PC-3 (cell line): Measurements from ENCODE around the gene RNF157. TPM values are rescaled to one million over a fixed set of nuclear protein-coding genes. Genes with fewer than 3 reads are reported as not detected.
A peak's percentile ranks its signal among the peaks of the same experiment; 100 is the strongest.

Source experiments
- ATAC-seq: fragments of 200-7000 bp; cut with Tn5 transposase; 2 replicates; pipeline ENCODE4 v1.9.1; 2020; ENCODE audit warnings: mild to moderate bottlenecking, moderate library complexity
- BruUV-seq: library from RNA; stranded (reverse); fragments of 400-500 nt; replicated peaks from 2 replicates; lab custom pipeline; 2021; lab: Mats Ljungman, UMichigan
- CTCF ChIA-PET: fragments of 300-600 bp; sonication (Branson Sonifier 250); formaldehyde crosslinking; loops from one replicate; lab custom pipeline; 2022; ENCODE audit warnings: antibody characterized with exemption; lab: Charles Lee
- POLR2A ChIA-PET: fragments of 300-600 bp; sonication (Branson Sonifier 250); formaldehyde crosslinking; loops from one replicate; lab custom pipeline; 2022; ENCODE audit warnings: antibody characterized with exemption; ENCODE audit not compliant: unreplicated experiment; lab: Charles Lee
- DNase-seq: peaks from one replicate; pipeline ENCODE4 v3.0.0-alpha.2; 2015
- H2AFZ ChIP-seq: fragments of 300-600 bp; sonication (generic); 2 replicates; pipeline ENCODE4 v1.6.0; 2016; ENCODE audit warnings: antibody characterized with exemption, low read length
- H3F3A ChIP-seq: fragments of 300-600 bp; sonication (generic); one replicate; pipeline ENCODE4 v1.6.0; 2017; ENCODE audit warnings: antibody characterized with exemption, low read length, control low read depth, mild to moderate bottlenecking; ENCODE audit not compliant: unreplicated experiment
- H3K27ac ChIP-seq: fragments of 300-600 bp; sonication (generic); 2 replicates; pipeline ENCODE4 v1.5.1; 2016; ENCODE audit warnings: mild to moderate bottlenecking, low read length
- H3K27me3 ChIP-seq: fragments of 300-600 bp; sonication (generic); 2 replicates; pipeline ENCODE4 v1.6.1; 2016; ENCODE audit warnings: low read length, mixed read lengths
- H3K36me3 ChIP-seq: fragments of 300-600 bp; sonication (generic); 2 replicates; pipeline ENCODE4 v1.6.1; 2016; ENCODE audit warnings: low read depth, mixed run types, low read length, mixed read lengths
- H3K4me1 ChIP-seq: fragments of 300-600 bp; sonication (generic); 2 replicates; pipeline ENCODE4 v1.5.1; 2016; ENCODE audit warnings: low read length; ENCODE audit not compliant: insufficient read depth
- H3K4me2 ChIP-seq: fragments of 300-600 bp; sonication (generic); 2 replicates; pipeline ENCODE4 v1.6.0; 2016; ENCODE audit warnings: low read length
- H3K4me3 ChIP-seq: fragments of 300-600 bp; sonication (generic); 2 replicates; pipeline ENCODE4 v1.5.1; 2016; ENCODE audit warnings: mild to moderate bottlenecking, low read length, mixed read lengths
- H3K79me2 ChIP-seq: fragments of 300-600 bp; sonication (generic); 2 replicates; pipeline ENCODE4 v1.6.1; 2017; ENCODE audit warnings: low read length, mixed read lengths
- H3K9ac ChIP-seq: fragments of 300-600 bp; sonication (generic); 2 replicates; pipeline ENCODE4 v1.6.0; 2016; ENCODE audit warnings: mild to moderate bottlenecking, low read length
- H3K9me2 ChIP-seq: fragments of 300-600 bp; sonication (generic); replicated peaks from 2 replicates; pipeline ENCODE4 v1.6.1; 2016; ENCODE audit warnings: mixed run types, low read length, mixed read lengths
- H3K9me3 ChIP-seq: fragments of 300-600 bp; sonication (generic); 2 replicates; pipeline ENCODE4 v1.6.1; 2016; ENCODE audit warnings: low read length, mixed read lengths
- H4K20me1 ChIP-seq: fragments of 300-600 bp; sonication (generic); 2 replicates; pipeline ENCODE4 v1.6.1; 2016; ENCODE audit warnings: low read length, mixed read lengths
- CTCF ChIP-seq: fragments of 300-600 bp; sonication (generic); conservative IDR thresholded peaks from 2 replicates; pipeline ENCODE4 v1.5.1; 2017; ENCODE audit warnings: antibody characterized with exemption, low read depth, mild to moderate bottlenecking, low read length
- EZH2 ChIP-seq: fragments of 300-600 bp; sonication (generic); IDR thresholded peaks from one replicate; pipeline ENCODE4 v1.6.1; 2017; ENCODE audit warnings: antibody characterized with exemption, mild to moderate bottlenecking, low read length; ENCODE audit not compliant: unreplicated experiment
- EZH2phosphoT487 ChIP-seq: fragments of 300-600 bp; sonication (generic); IDR thresholded peaks from 2 replicates; pipeline ENCODE4 v1.6.1; 2018; ENCODE audit warnings: mild to moderate bottlenecking, antibody characterized with exemption, low read length, borderline replicate concordance
- intact Hi-C: fragments of 100-400 bp; cut with micrococcal nuclease; formaldehyde crosslinking; loops from 2 replicates; pipeline ENCODE4 v1.9.0; 2023
- total RNA-seq: library from RNA; depleted of rRNA; stranded (reverse); fragments of >200 nt; gene quantifications from 2 replicates; pipeline ENCODE4 v1.2.3, GENCODE V29; 2014

The RNF157 gene
- total RNA-seq, 1 experiment from 2014 or later, result 7.4 TPM

GRCh38 chr17:76179496-76180467 lies 60.5 kb downstream of the RNF157 start:
- Histone ChIP-seq H3K36me3 (no peaks in the 10 kb centered on the region), H3K27me3 (no peaks in the 10 kb centered on the region), H3K9ac (no peak overlapping the region), H3K9me3 (no peaks in the 10 kb centered on the region), H3F3A (no peaks in the 10 kb centered on the region), H3K27ac (no peak overlapping the region), H3K9me2 (no peaks in the 10 kb centered on the region), H2AFZ (peak overlapping the region; percentile 40; the same call in 1 of the 2 replicates), H3K79me2 (no peaks in the 10 kb centered on the region), H3K4me1 (peaks cover 7% of the 10 kb centered on the region), H4K20me1 (no peaks in the 10 kb centered on the region), H3K4me3 (no peak overlapping the region), H3K4me2 (no peak overlapping the region)
- ChIA-PET CTCF (interaction anchor here (1.4 to 1.6 kb wide), 2 partner anchors 58 to 100 kb away, joined by 5 to 13 read pairs; no protein-coding TSS in a partner anchor), POLR2A (interaction anchor here (0.6 to 1.2 kb wide), 3 partner anchors 22 to 100 kb away, joined by 3 to 7 read pairs (median 5); no protein-coding TSS in a partner anchor)
- intact Hi-C loops, result no loop called here
- TF ChIP-seq EZH2 (no peak), CTCF (peak; percentile 25; the same call in 1 of the 2 replicates)
- BruUV-seq, result no TSS peak
- ATAC-seq (peak; percentile 61), DNase-seq (peak; percentile 47)

GRCh38 chr17:76178124-76178523 lies 62.2 kb downstream of the RNF157 start:
- BruUV-seq, result no TSS peak
- ChIA-PET POLR2A (interaction anchor here (0.7 kb wide), 1 partner anchor 30 kb away, joined by 7 read pairs; no protein-coding TSS in a partner anchor), CTCF (no interaction called here)

More at GRCh38 chr17:76178124-76178523, 62.2 kb downstream of the RNF157 start:
- no peaks in the 10 kb centered on the region for H3K79me2 ChIP-seq
- no peak overlapping the region for H3K4me2 ChIP-seq
- DNase-seq (no peak), ATAC-seq (no peak)
- no peak overlapping the region for H2AFZ ChIP-seq
- H3K27me3 ChIP-seq, result no peaks in the 10 kb centered on the region
- no peaks in the 10 kb centered on the region for H4K20me1 ChIP-seq
- H3K9me2 ChIP-seq, result no peaks in the 10 kb centered on the region
- H3K36me3 ChIP-seq, result no peaks in the 10 kb centered on the region
- H3K27ac ChIP-seq, result no peak overlapping the region
- H3F3A ChIP-seq, result no peaks in the 10 kb centered on the region
- H3K4me3 ChIP-seq, result no peak overlapping the region
- no peak overlapping the region for H3K9ac ChIP-seq
- H3K4me1 ChIP-seq, result peaks cover 7% of the 10 kb centered on the region
- H3K9me3 ChIP-seq, result no peaks in the 10 kb centered on the region
- TF ChIP-seq EZH2, result no peak
- no peak for TF ChIP-seq CTCF
- TF ChIP-seq EZH2phosphoT487, result no peak
- intact Hi-C loops, result no loop called here
